Astrocyte of the cerebellum (primary cell): ENCODE measurements around the gene DPY19L3.

Experiments
- DNase-seq: peaks from one replicate; pipeline ENCODE4 v3.0.0-alpha.2; 2011; ENCODE audit warnings: low read depth
- H3K4me3 ChIP-seq: 2 replicates; pipeline ENCODE4 v1.5.1; 2011; ENCODE audit warnings: mild to moderate bottlenecking, low read depth, low read length, moderate library complexity
- CTCF ChIP-seq: IDR thresholded peaks from 2 replicates; pipeline ENCODE4 v1.5.1; 2012; ENCODE audit warnings: low read length, low read depth, moderate library complexity, mild to moderate bottlenecking; ENCODE audit errors: missing control alignments
- in situ Hi-C: cut with HindIII; loops from 2 replicates; pipeline ENCODE4 v1.10.0; 2017; ENCODE audit warnings: low sequenced_read_pairs

DPY19L3 gene

GRCh38 chr19:32465176-32465575, 59.6 kb downstream of the DPY19L3 start:
- no peak overlapping the region for H3K4me3 ChIP-seq
- in situ Hi-C loops, result no loop called here
- DNase-seq, result no peak
- TF ChIP-seq CTCF, result no peak

GRCh38 chr19:32469795-32470194, 64.2 kb downstream of the DPY19L3 start:
- in situ Hi-C loops, result no loop called here
- no peak overlapping the region for H3K4me3 ChIP-seq
- DNase-seq, result no peak
- no peak for TF ChIP-seq CTCF

GRCh38 chr19:32471095-32471494, 65.5 kb downstream of the DPY19L3 start:
- TF ChIP-seq CTCF, result no peak
- in situ Hi-C loops, result no loop called here
- no peak for DNase-seq
- H3K4me3 ChIP-seq, result no peak overlapping the region

- no peak for TF ChIP-seq CTCF
- in situ Hi-C loops, result no loop called here
Measured at GRCh38 chr19:32471811-32472210, 66.2 kb downstream of the DPY19L3 start.

GRCh38 chr19:32475141-32476031, 69.8 kb downstream of the DPY19L3 start:
- H3K4me3 ChIP-seq, result no peak overlapping the region
- in situ Hi-C loops, result no loop called here
- no peak for DNase-seq
- no peak for TF ChIP-seq CTCF

More at GRCh38 chr19:32471811-32472210, 66.2 kb downstream of the DPY19L3 start:
- DNase-seq, result no peak
- H3K4me3 ChIP-seq, result no peak overlapping the region

- no peak for TF ChIP-seq CTCF
- DNase-seq, result no peak
- no peak overlapping the region for H3K4me3 ChIP-seq
- in situ Hi-C loops, result no loop called here
Measured at GRCh38 chr19:32476032-32476350, 70.4 kb downstream of the DPY19L3 start.
